ENCODE data around the gene ESYT2. TPM values are rescaled to one million over a fixed set of nuclear protein-coding genes. Genes with fewer than 3 reads are reported as not detected.

The ESYT2 gene
- total RNA-seq, 1 experiment from 2014 or later: 66.6 TPM

- peaks cover 14% of the 10 kb centered on the region for H3K4me1 Mint-ChIP-seq (ENCODE audit: low read depth, unreplicated experiment)
- no peak overlapping the region for H3K4me3 Mint-ChIP-seq (ENCODE audit: low read depth, unreplicated experiment)
- no peak overlapping the region for H3K27ac Mint-ChIP-seq (ENCODE audit: unreplicated experiment)
Observed at GRCh38 chr7:158805937-158806336, 23.4 kb downstream of the ESYT2 start.

GRCh38 chr7:158805414-158805813 lies 23.9 kb downstream of the ESYT2 start:
- no peak for DNase-seq
- intact Hi-C loops (cut with micrococcal nuclease; ENCODE audit: unreplicated experiment): no loop called here
- H3K36me3 Mint-ChIP-seq (ENCODE audit: insufficient read depth, unreplicated experiment): peaks cover 22% of the 10 kb centered on the region
- CTCF ChIA-PET: interaction anchor here (0.5 kb wide), 1 partner anchor 206 kb away, joined by 3 read pairs; no protein-coding TSS in a partner anchor
- H3K27me3 Mint-ChIP-seq (ENCODE audit: unreplicated experiment): no peaks in the 10 kb centered on the region
- no peak overlapping the region for H3K4me3 Mint-ChIP-seq (ENCODE audit: low read depth, unreplicated experiment)
- H3K9me3 Mint-ChIP-seq (ENCODE audit: low read depth, unreplicated experiment): no peaks in the 10 kb centered on the region
- peaks cover 9% of the 10 kb centered on the region for H3K4me1 Mint-ChIP-seq (ENCODE audit: low read depth, unreplicated experiment)
- TF ChIP-seq CTCF (IDR thresholded peaks at IDR 0.05; ENCODE audit: unreplicated experiment): no peak
- BruUV-seq (replicated peaks): no TSS peak
- H3K27ac Mint-ChIP-seq (ENCODE audit: unreplicated experiment): no peak overlapping the region

More at GRCh38 chr7:158805937-158806336, 23.4 kb downstream of the ESYT2 start:
- DNase-seq: no peak
- no peaks in the 10 kb centered on the region for H3K9me3 Mint-ChIP-seq (ENCODE audit: low read depth, unreplicated experiment)
- H3K27me3 Mint-ChIP-seq (ENCODE audit: unreplicated experiment): no peaks in the 10 kb centered on the region
- TF ChIP-seq CTCF (IDR thresholded peaks at IDR 0.05; ENCODE audit: unreplicated experiment): no peak
- intact Hi-C loops (cut with micrococcal nuclease; ENCODE audit: unreplicated experiment): no loop called here
- CTCF ChIA-PET: interaction anchor here (0.5 kb wide), 1 partner anchor 207 kb away, joined by 3 read pairs; no protein-coding TSS in a partner anchor
- BruUV-seq (replicated peaks): no TSS peak
- peaks cover 17% of the 10 kb centered on the region for H3K36me3 Mint-ChIP-seq (ENCODE audit: insufficient read depth, unreplicated experiment)

- BruUV-seq (replicated peaks): no TSS peak
- CTCF ChIA-PET: no interaction called here
- Mint-ChIP-seq H3K4me1 (ENCODE audit: low read depth, unreplicated experiment) (no peaks in the 10 kb centered on the region), H3K27ac (ENCODE audit: unreplicated experiment) (peak overlapping the region; percentile 30), H3K36me3 (ENCODE audit: insufficient read depth, unreplicated experiment) (peaks cover 22% of the 10 kb centered on the region), H3K4me3 (ENCODE audit: low read depth, unreplicated experiment) (no peak overlapping the region), H3K9me3 (ENCODE audit: low read depth, unreplicated experiment) (no peaks in the 10 kb centered on the region), H3K27me3 (ENCODE audit: unreplicated experiment) (no peaks in the 10 kb centered on the region)
- intact Hi-C loops (cut with micrococcal nuclease; ENCODE audit: unreplicated experiment): no loop called here
- no peak for DNase-seq
- no peak for TF ChIP-seq CTCF (IDR thresholded peaks at IDR 0.05; ENCODE audit: unreplicated experiment)
Observed at GRCh38 chr7:158804335-158804734, 25.0 kb downstream of the ESYT2 start.

- H3K9me3 Mint-ChIP-seq (ENCODE audit: low read depth, unreplicated experiment): no peaks in the 10 kb centered on the region
- H3K4me3 Mint-ChIP-seq (ENCODE audit: low read depth, unreplicated experiment): peak overlapping the region; percentile 55
- intact Hi-C loops (cut with micrococcal nuclease; ENCODE audit: unreplicated experiment): loop anchor here (2.0 kb wide), 1 partner anchor 15 kb away; no protein-coding TSS in a partner anchor
- TF ChIP-seq CTCF (IDR thresholded peaks at IDR 0.05; ENCODE audit: unreplicated experiment): no peak
- H3K4me1 Mint-ChIP-seq (ENCODE audit: low read depth, unreplicated experiment): no peaks in the 10 kb centered on the region
- no TSS peak for BruUV-seq (replicated peaks)
- no peaks in the 10 kb centered on the region for H3K27me3 Mint-ChIP-seq (ENCODE audit: unreplicated experiment)
- peak overlapping the region; percentile 86 for H3K27ac Mint-ChIP-seq (ENCODE audit: unreplicated experiment)
- CTCF ChIA-PET: no interaction called here
- DNase-seq: no peak
- peaks cover 19% of the 10 kb centered on the region for H3K36me3 Mint-ChIP-seq (ENCODE audit: insufficient read depth, unreplicated experiment)
Observed at GRCh38 chr7:158803367-158803969, 25.8 kb downstream of the ESYT2 start.
